Mucosa of descending colon (tissue), 3 donors: ENCODE data around the gene ASXL1. TPM values are rescaled to one million over a fixed set of nuclear protein-coding genes. Genes with fewer than 3 reads are reported as not detected.

Experiments used
- ATAC-seq: fragments of 200-7000 bp; cut with Tn5 transposase; one replicate; pipeline ENCODE4 v1.9.1; 2020; ENCODE audit warnings: mild to moderate bottlenecking, moderate library complexity
- DNase-seq, 3 donors: peaks; one replicate each; pipeline ENCODE4 v3.0.0-alpha.2; 2020
- H3K36me3 ChIP-seq: fragments of 200-600 bp; one replicate; pipeline ENCODE4 v1.8.0; 2021; ENCODE audit warnings: low read depth, mild to moderate bottlenecking
- H3K4me1 ChIP-seq: fragments of 200-600 bp; one replicate; pipeline ENCODE4 v1.8.0; 2021; ENCODE audit warnings: low read depth, mild to moderate bottlenecking
- H3K4me3 ChIP-seq: fragments of 200-600 bp; one replicate; pipeline ENCODE4 v1.8.0; 2021; ENCODE audit warnings: mild to moderate bottlenecking
- H3K9me3 ChIP-seq: fragments of 200-600 bp; one replicate; pipeline ENCODE4 v1.8.0; 2021; ENCODE audit warnings: mild to moderate bottlenecking
- intact Hi-C, 2 donors: fragments of 100-400 bp; cut with DNase I in 1 of 2; cut with micrococcal nuclease in 1 of 2; formaldehyde crosslinking; loops; one replicate each; pipeline versions ENCODE4 v1.11.0 to v1.11.1; 2022; cut with DNase I, micrococcal nuclease
- total RNA-seq, 3 donors: library from RNA; stranded (reverse); fragmentation: NEBNext Ultra II Directional in 2 of 3; extraction: Animal tissue kit (Norgen Biotek cat#: 25700) in 2 of 3; gene quantifications; one replicate each; pipeline versions ENCODE4 v1.2.1 to v1.2.4, GENCODE V29; 2021 to 2023
- TF ChIP-seq, protein P1 (sequence below): fragments of 200-600 bp; IDR thresholded peaks from one replicate; pipeline ENCODE4 v1.8.0; 2022; ENCODE audit warnings: antibody characterized with exemption, mild to moderate bottlenecking
- donor health status: DM: no; HTN: no; CAD: no; lungs with moderate emphysema.
- donor health status: DM: no; HTN: no; CAD: no.
- donor health status: DM: no; HTN: yes; CAD: no.

Gene ASXL1
- total RNA-seq, 3 donors from 2014 or later, result 47.4 to 78.9 (median 52.3) TPM

DNA sequence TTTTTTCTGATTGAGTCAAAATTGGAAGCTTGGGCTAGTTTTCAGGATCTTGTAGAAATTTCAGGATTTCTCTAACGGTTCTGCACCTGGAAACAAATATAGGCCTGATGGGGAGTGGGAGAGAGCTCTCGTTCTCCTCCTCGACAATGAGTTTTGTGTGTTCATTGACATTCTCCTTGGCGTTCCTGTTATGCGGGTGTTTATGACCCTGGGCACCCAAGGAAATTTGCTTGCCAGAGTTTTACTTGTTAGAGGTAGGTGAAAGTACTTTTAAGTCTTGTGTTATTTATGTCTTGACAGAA, 2.2 kb downstream of the ASXL1 start:
- TF ChIP-seq, protein P1, sequence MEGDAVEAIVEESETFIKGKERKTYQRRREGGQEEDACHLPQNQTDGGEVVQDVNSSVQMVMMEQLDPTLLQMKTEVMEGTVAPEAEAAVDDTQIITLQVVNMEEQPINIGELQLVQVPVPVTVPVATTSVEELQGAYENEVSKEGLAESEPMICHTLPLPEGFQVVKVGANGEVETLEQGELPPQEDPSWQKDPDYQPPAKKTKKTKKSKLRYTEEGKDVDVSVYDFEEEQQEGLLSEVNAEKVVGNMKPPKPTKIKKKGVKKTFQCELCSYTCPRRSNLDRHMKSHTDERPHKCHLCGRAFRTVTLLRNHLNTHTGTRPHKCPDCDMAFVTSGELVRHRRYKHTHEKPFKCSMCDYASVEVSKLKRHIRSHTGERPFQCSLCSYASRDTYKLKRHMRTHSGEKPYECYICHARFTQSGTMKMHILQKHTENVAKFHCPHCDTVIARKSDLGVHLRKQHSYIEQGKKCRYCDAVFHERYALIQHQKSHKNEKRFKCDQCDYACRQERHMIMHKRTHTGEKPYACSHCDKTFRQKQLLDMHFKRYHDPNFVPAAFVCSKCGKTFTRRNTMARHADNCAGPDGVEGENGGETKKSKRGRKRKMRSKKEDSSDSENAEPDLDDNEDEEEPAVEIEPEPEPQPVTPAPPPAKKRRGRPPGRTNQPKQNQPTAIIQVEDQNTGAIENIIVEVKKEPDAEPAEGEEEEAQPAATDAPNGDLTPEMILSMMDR, result no peak
- Histone ChIP-seq H3K36me3 (no peaks in the 10 kb centered on the region), H3K9me3 (no peaks in the 10 kb centered on the region), H3K4me3 (no peak overlapping the region), H3K4me1 (peaks cover 33% of the 10 kb centered on the region)
- intact Hi-C loops, result no loop called here
- DNase-seq, result no peak
- ATAC-seq, result no peak

DNA sequence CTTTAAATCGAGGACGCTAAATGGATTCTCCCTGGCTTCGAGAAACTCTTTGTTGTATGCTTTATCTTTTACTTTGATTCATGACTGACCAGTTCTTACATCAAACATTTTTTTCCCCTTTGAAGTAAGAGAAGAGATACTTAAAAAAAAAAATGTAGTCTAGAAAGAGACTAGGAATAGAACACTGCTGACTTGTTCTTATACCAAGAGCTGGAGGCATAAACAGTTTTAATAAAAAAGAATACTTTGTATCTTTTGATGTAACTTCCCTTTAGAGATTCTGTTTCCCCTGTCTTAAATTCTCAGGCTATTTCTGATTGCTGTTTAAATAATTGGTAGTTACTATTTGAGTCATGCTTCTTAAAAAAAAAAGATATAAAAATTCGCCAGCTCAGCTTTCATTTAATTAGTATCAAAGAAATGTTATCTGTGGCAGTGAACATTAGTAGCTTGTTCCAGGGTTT, 4.8 kb downstream of the ASXL1 start:
- H3K4me1 ChIP-seq, result peaks cover 26% of the 10 kb centered on the region
- H3K9me3 ChIP-seq, result no peaks in the 10 kb centered on the region
- intact Hi-C loops, result no loop called here

DNA sequence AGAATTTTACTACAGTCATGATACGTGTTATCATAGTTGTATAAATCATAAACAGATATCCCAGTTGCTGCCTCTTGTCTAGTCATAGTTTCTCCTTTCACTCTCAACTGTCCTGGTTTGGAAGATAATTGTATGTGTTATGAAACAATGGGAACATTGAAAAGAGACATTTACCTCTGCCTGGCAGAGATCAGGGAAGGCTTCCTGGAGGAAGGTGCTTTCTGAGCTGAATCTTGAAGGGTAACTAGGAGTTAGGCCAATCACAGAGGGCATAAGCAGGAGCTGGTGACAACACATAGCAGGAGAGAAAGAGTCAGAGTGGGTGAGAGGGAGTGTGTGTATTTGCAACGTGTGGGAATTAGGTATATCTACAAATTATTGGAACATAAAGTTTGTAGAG, 5.4 kb downstream of the ASXL1 start:
- intact Hi-C loops, result no loop called here
- ATAC-seq (no peak), DNase-seq (no peak)
- H3K4me1 ChIP-seq, result peaks cover 32% of the 10 kb centered on the region
- no peaks in the 10 kb centered on the region for H3K36me3 ChIP-seq
- TF ChIP-seq, protein P1, result no peak
- no peaks in the 10 kb centered on the region for H3K9me3 ChIP-seq
- no peak overlapping the region for H3K4me3 ChIP-seq

More for the DNA sequence above, 4.8 kb downstream of the ASXL1 start:
- no peaks in the 10 kb centered on the region for H3K36me3 ChIP-seq
- DNase-seq (no peak), ATAC-seq (no peak)
- TF ChIP-seq, protein P1, result no peak
- no peak overlapping the region for H3K4me3 ChIP-seq

DNA sequence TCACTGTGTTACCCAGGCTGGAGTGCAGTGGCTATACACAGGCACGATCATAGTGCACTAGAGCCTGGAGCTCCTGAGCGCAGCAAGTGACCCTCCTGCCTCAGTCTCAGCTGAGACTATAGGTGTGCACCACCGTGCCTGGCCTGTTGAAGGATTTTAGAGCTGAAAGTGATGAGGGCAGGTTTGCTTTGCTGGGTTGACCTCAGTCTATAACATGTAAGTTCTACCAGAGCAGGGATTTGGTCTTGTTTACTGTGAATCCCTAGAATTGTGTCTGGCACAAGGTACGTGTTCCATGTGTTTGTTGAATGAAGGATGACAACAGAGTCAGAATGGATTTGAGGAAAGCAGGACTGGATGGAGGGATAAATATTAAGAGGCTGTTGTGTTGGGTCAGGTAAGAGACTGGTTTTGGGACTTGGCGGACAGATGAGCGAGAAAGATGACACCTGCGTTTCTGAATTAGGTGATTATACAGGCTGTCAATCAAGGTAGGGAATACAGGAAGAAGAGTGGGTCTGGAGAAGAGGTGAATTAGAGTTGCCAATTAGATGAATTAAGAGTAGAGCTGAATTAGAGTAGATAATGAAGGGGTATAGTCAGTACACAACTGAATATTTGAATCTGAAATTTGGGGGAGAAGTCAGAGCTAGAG, 6.5 kb downstream of the ASXL1 start:
- no peaks in the 10 kb centered on the region for H3K9me3 ChIP-seq
- H3K36me3 ChIP-seq, result no peaks in the 10 kb centered on the region
- ATAC-seq, result no peak
- no peak for DNase-seq
- TF ChIP-seq, protein P1, result no peak
- H3K4me3 ChIP-seq, result no peak overlapping the region
- intact Hi-C loops, result no loop called here
- H3K4me1 ChIP-seq, result peaks cover 34% of the 10 kb centered on the region

DNA sequence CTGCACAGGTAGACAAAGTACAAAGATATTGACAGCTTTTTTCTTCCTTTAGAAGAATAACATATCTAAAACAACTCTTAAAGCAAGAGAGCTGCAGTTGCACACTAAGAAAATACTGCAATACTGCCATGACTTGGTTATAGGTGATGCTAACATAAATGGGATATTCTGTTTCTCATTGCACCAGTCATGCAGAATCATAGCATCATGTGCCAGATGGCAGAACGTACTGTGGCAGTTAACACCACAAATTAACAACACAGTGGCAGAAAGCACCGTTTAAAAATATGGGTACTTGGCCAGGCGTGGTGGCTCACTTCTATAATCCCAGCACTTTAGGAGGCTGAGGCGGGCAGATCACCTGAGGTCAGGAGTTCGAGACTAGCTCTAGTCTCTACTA, 7.4 kb downstream of the ASXL1 start:
- Histone ChIP-seq H3K36me3 (no peaks in the 10 kb centered on the region), H3K9me3 (no peaks in the 10 kb centered on the region), H3K4me1 (peaks cover 26% of the 10 kb centered on the region), H3K4me3 (no peak overlapping the region)
- DNase-seq (no peak), ATAC-seq (no peak)
- TF ChIP-seq, protein P1, result no peak
- intact Hi-C loops, result no loop called here

DNA sequence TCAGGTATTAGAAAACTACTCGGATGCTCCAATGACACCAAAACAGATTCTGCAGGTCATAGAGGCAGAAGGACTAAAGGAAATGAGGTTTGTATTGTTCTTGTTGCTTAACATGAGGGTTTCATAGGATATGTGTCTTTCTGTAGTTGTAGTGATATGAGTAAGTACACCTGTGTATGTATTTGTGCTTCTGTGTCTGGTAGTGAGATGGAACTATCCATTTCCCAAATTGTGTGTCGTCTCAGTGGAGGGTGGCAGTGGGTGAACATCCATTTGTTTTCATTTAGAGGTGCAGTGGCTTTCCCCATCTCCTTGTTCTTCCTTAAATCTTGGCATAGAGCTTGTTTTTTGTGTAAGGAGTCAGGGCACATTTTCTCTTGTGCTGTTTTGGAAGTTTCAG, 8.2 kb downstream of the ASXL1 start:
- TF ChIP-seq, protein P1, result no peak
- DNase-seq (no peak), ATAC-seq (no peak)
- intact Hi-C loops, result no loop called here
- Histone ChIP-seq H3K9me3 (no peaks in the 10 kb centered on the region), H3K4me1 (peaks cover 26% of the 10 kb centered on the region), H3K4me3 (no peak overlapping the region), H3K36me3 (no peaks in the 10 kb centered on the region)
